HCT116 (cell line): ENCODE measurements around the gene PLPPR2. TPM values are rescaled to one million over a fixed set of nuclear protein-coding genes. Genes with fewer than 3 reads are reported as not detected.

Experiments used
- ATAC-seq: fragments of 200-7000 bp; cut with Tn5 transposase; 2 replicates; pipeline ENCODE4 v1.9.1; 2020; ENCODE audit warnings: mild to moderate bottlenecking, moderate library complexity
- BruUV-seq: library from RNA; stranded (reverse); fragments of 400-500 nt; replicated peaks from 2 replicates; lab custom pipeline; 2021; lab: Mats Ljungman, UMichigan
- CTCF ChIA-PET: fragments of 300-600 bp; sonication (Branson Sonifier 250); formaldehyde crosslinking; loops from one replicate; lab custom pipeline; 2021; ENCODE audit warnings: antibody characterized with exemption; lab: Charles Lee
- POLR2A ChIA-PET: fragments of 300-600, 350-600 bp; sonication (Branson Sonifier 250); formaldehyde crosslinking; loops from one replicate; lab custom pipeline; 2021; ENCODE audit warnings: antibody characterized with exemption; lab: Charles Lee
- RAD21 ChIA-PET, 2 experiments: fragments of 300-600 bp; sonication (Branson Sonifier 250); formaldehyde crosslinking; loops; one replicate each; lab custom pipeline; 2023; ENCODE audit warnings: low total read pairs in 2 of 2; ENCODE audit not compliant: uncharacterized antibody in 2 of 2, unreplicated experiment in 2 of 2, low non-redundant PET in 1 of 2; lab: Charles Lee
- DNase-seq: peaks from one replicate; pipeline ENCODE4 v3.0.0-alpha.2; 2010; ENCODE audit warnings: low read depth, low spot score
- H2AFZ ChIP-seq: fragments of 200-600 bp; shearing (Covaris generic), sonication (generic); 2 replicates; pipeline ENCODE4 v1.6.1; 2017; ENCODE audit warnings: low read depth, mixed run types, mixed read lengths, antibody characterized with exemption, low read length; ENCODE audit not compliant: poor library complexity, severe bottlenecking
- H3K27ac ChIP-seq: 2 replicates; pipeline ENCODE4 v1.5.1; 2012; ENCODE audit warnings: low read depth, low read length
- H3K27me3 ChIP-seq: fragments of 200-600 bp; sonication (generic); 2 replicates; pipeline ENCODE4 v1.6.1; 2016; ENCODE audit warnings: mixed run types, low read length, mixed read lengths; ENCODE audit not compliant: insufficient read depth
- H3K36me3 ChIP-seq, 2 experiments: fragments of 200-500 bp in 1 of 2; fragments of 200-600 bp in 1 of 2; sonication (Bioruptor generic) in 1 of 2; sonication (generic) in 1 of 2; 2 replicates each; pipeline versions ENCODE4 v1.5.1 to v1.6.1; 2014 to 2016; ENCODE audit warnings: low read length in 2 of 2, inconsistent platforms in 1 of 2, mixed read lengths in 1 of 2, mixed run types in 1 of 2; ENCODE audit not compliant: insufficient read depth in 2 of 2, control insufficient read depth in 1 of 2
- H3K4me1 ChIP-seq, 2 experiments: fragments of 200-600 bp in 1 of 2; sonication (generic) in 1 of 2; 2 replicates each; pipeline versions ENCODE4 v1.5.1 to v1.6.1; 2012 to 2017; ENCODE audit warnings: low read length in 2 of 2, inconsistent platforms in 1 of 2, mild to moderate bottlenecking in 1 of 2, mixed read lengths in 1 of 2, mixed run types in 1 of 2, moderate library complexity in 1 of 2; ENCODE audit not compliant: insufficient read depth in 2 of 2, control insufficient read depth in 1 of 2
- H3K4me2 ChIP-seq: fragments of 200-600 bp; sonication (generic); 2 replicates; pipeline ENCODE4 v1.6.1; 2017; ENCODE audit warnings: mixed run types, low read length, mixed read lengths
- H3K4me3 ChIP-seq, 2 experiments: fragments of 200-600 bp in 1 of 2; sonication (generic) in 1 of 2; replicated peaks in 1 of 2; 2 replicates each; pipeline ENCODE4 v1.5.1; 2011 to 2016; ENCODE audit warnings: low read length in 2 of 2, control low read depth in 1 of 2, low read depth in 1 of 2, mild to moderate bottlenecking in 1 of 2, mixed read lengths in 1 of 2, mixed run types in 1 of 2
- H3K79me2 ChIP-seq: fragments of 200-600 bp; sonication (generic); 2 replicates; pipeline ENCODE4 v1.6.1; 2017; ENCODE audit warnings: mild to moderate bottlenecking, mixed run types, low read length, moderate library complexity, mixed read lengths; ENCODE audit not compliant: insufficient read depth
- H3K9ac ChIP-seq: fragments of 200-600 bp; sonication (generic); 2 replicates; pipeline ENCODE4 v1.6.1; 2016; ENCODE audit warnings: low read length, mixed read lengths
- H3K9me2 ChIP-seq: fragments of 200-600 bp; sonication (generic), shearing (Covaris generic); 2 replicates; pipeline ENCODE4 v1.6.1; 2017; ENCODE audit warnings: mixed run types, mild to moderate bottlenecking, moderate library complexity; ENCODE audit not compliant: insufficient read depth
- H3K9me3 ChIP-seq, 2 experiments: fragments of 200-500 bp in 1 of 2; fragments of 200-600 bp in 1 of 2; sonication (Bioruptor generic) in 1 of 2; sonication (generic) in 1 of 2; 2 replicates each; pipeline ENCODE4 v1.6.1; 2014 to 2017; ENCODE audit warnings: low read length in 2 of 2, mixed read lengths in 2 of 2, inconsistent platforms in 1 of 2, low read depth in 1 of 2, mild to moderate bottlenecking in 1 of 2, mixed run types in 1 of 2, moderate library complexity in 1 of 2; ENCODE audit not compliant: control insufficient read depth in 1 of 2, insufficient read depth in 1 of 2
- H4K20me1 ChIP-seq: fragments of 200-600 bp; sonication (generic), shearing (Covaris generic); 2 replicates; pipeline ENCODE4 v1.6.1; 2017; ENCODE audit warnings: mixed run types, mild to moderate bottlenecking, moderate library complexity; ENCODE audit not compliant: insufficient read depth
- EZH2 ChIP-seq: fragments of 200-600 bp; sonication (generic); IDR thresholded peaks from 2 replicates; pipeline ENCODE4 v1.6.1; 2017; ENCODE audit warnings: antibody characterized with exemption, mixed run types
- FOSL1 ChIP-seq: IDR thresholded peaks from 2 replicates; pipeline ENCODE4 v1.6.1; 2012; ENCODE audit warnings: low read depth
- JUND ChIP-seq: IDR thresholded peaks from 2 replicates; pipeline ENCODE4 v1.6.1; 2012
- SIN3A ChIP-seq: IDR thresholded peaks from 2 replicates; pipeline ENCODE4 v1.6.1; 2012; ENCODE audit warnings: low read depth
- SRF ChIP-seq: IDR thresholded peaks from 2 replicates; pipeline ENCODE4 v1.6.1; 2012; ENCODE audit warnings: low read depth
- intact Hi-C: fragments of 100-400 bp; cut with micrococcal nuclease; formaldehyde crosslinking; loops from 2 replicates; pipeline ENCODE4 v1.10.0; 2022
- total RNA-seq: library from RNA; stranded (reverse); gene quantifications from one replicate; pipeline ENCODE4 v1.2.1, GENCODE V29; 2021; ENCODE audit not compliant: unreplicated experiment
- TF ChIP-seq, protein P1 (sequence below): IDR thresholded peaks from 2 replicates; pipeline ENCODE4 v1.6.1; 2012; ENCODE audit warnings: low read depth
- TF ChIP-seq, protein P2 (sequence below): IDR thresholded peaks from 2 replicates; pipeline ENCODE4 v1.6.1; 2011; ENCODE audit warnings: mild to moderate bottlenecking, low read length, moderate library complexity; ENCODE audit not compliant: insufficient replicate concordance; ENCODE audit errors: extremely low read depth

PLPPR2 gene
- total RNA-seq, 1 experiment from 2014 or later, result 23.2 TPM

DNA sequence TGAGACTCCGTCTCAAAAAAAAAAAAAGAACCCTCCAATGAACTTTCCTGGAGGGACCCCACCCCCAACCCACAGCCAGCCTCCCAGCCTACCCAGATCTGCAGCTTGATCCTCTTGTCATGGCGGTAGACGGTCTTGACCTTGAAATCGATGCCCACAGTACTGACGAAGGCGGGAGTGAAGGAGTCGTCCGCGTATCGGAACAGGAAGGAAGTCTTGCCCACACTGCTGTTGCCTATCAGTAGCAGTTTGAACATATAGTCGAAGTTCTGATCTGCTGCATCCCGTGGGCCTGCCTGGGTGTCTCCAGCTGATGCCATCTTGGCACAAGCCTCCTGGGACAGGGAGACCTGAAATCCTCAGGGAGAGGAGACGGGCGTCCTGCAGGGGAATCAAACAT, 18.2 kb upstream of the PLPPR2 start:
- ChIA-PET RAD21 (interaction anchor here in 1 of 2 experiments (0.7 kb wide), 1 partner anchor 9 kb away, joined by 3 read pairs; the partner anchor contains the start of gene TMEM205), POLR2A (no interaction called here)

More for the DNA sequence above, 18.2 kb upstream of the PLPPR2 start:
- TF ChIP-seq EZH2, result no peak
- no peak for TF ChIP-seq SIN3A
- TF ChIP-seq FOSL1, result no peak
- no peak for TF ChIP-seq JUND
- TF ChIP-seq SRF, result no peak
- TF ChIP-seq, protein P1, sequence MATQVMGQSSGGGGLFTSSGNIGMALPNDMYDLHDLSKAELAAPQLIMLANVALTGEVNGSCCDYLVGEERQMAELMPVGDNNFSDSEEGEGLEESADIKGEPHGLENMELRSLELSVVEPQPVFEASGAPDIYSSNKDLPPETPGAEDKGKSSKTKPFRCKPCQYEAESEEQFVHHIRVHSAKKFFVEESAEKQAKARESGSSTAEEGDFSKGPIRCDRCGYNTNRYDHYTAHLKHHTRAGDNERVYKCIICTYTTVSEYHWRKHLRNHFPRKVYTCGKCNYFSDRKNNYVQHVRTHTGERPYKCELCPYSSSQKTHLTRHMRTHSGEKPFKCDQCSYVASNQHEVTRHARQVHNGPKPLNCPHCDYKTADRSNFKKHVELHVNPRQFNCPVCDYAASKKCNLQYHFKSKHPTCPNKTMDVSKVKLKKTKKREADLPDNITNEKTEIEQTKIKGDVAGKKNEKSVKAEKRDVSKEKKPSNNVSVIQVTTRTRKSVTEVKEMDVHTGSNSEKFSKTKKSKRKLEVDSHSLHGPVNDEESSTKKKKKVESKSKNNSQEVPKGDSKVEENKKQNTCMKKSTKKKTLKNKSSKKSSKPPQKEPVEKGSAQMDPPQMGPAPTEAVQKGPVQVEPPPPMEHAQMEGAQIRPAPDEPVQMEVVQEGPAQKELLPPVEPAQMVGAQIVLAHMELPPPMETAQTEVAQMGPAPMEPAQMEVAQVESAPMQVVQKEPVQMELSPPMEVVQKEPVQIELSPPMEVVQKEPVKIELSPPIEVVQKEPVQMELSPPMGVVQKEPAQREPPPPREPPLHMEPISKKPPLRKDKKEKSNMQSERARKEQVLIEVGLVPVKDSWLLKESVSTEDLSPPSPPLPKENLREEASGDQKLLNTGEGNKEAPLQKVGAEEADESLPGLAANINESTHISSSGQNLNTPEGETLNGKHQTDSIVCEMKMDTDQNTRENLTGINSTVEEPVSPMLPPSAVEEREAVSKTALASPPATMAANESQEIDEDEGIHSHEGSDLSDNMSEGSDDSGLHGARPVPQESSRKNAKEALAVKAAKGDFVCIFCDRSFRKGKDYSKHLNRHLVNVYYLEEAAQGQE, result no peak
- TF ChIP-seq, protein P2, sequence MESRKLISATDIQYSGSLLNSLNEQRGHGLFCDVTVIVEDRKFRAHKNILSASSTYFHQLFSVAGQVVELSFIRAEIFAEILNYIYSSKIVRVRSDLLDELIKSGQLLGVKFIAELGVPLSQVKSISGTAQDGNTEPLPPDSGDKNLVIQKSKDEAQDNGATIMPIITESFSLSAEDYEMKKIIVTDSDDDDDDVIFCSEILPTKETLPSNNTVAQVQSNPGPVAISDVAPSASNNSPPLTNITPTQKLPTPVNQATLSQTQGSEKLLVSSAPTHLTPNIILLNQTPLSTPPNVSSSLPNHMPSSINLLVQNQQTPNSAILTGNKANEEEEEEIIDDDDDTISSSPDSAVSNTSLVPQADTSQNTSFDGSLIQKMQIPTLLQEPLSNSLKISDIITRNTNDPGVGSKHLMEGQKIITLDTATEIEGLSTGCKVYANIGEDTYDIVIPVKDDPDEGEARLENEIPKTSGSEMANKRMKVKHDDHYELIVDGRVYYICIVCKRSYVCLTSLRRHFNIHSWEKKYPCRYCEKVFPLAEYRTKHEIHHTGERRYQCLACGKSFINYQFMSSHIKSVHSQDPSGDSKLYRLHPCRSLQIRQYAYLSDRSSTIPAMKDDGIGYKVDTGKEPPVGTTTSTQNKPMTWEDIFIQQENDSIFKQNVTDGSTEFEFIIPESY, result no peak
- Histone ChIP-seq H3K36me3 (peaks cover 15 to 16% of the 10 kb centered on the region in 2 experiments), H3K27me3 (no peaks in the 10 kb centered on the region), H3K4me1 (peaks cover 6 to 18% of the 10 kb centered on the region in 2 experiments), H3K79me2 (no peaks in the 10 kb centered on the region), H4K20me1 (no peaks in the 10 kb centered on the region), H3K9me3 (peaks cover 0 to 5% of the 10 kb centered on the region in 2 experiments; a peak in 1 of 4 replicates), H3K4me3 (no peak overlapping the region), H3K9me2 (no peaks in the 10 kb centered on the region), H3K27ac (no peak overlapping the region), H2AFZ (no peak overlapping the region), H3K9ac (no peak overlapping the region), H3K4me2 (no peak overlapping the region)
- no TSS peak for BruUV-seq
- intact Hi-C loops, result no loop called here
- DNase-seq (no peak), ATAC-seq (no peak)
- CTCF ChIA-PET, result interaction anchor here (1.2 kb wide), 1 partner anchor 43 kb away, joined by 3 read pairs; no protein-coding TSS in a partner anchor
